Loucy (cell line): Measurements from ENCODE around the gene PTPRA.

Experiments used
- EZH2phosphoT487 ChIP-seq: fragments of 200-600 bp; IDR thresholded peaks from 2 replicates; pipeline ENCODE4 v1.6.1; 2018; ENCODE audit warnings: antibody characterized with exemption, mild to moderate bottlenecking, moderate library complexity, borderline replicate concordance
- TF ChIP-seq, protein P1 (sequence below): fragments of 200-600 bp; sonication (generic); conservative IDR thresholded peaks from 2 replicates; pipeline ENCODE4 v1.5.1; 2014; ENCODE audit warnings: mild to moderate bottlenecking, antibody characterized with exemption, low read length

DNA sequence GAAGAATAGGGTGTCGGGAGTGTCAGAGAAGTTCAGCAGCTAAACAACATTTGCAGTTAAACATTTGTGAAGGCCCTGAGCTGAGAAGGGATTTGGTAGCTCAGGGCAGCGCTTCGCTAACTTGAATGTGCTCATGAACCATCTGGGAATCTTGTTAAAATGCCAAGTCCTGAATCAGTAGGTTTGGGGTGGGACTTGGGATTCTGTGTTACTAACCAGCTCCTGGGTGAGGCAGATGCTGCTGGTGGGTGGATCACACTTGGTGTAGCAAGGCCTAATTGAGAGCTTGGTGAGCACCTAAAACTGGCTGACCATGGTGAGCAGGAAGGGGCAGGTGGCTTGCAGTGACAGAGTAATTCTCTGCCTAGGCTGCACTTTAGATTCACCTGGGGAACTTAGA is 5.9 kb downstream of the PTPRA start:
- TF ChIP-seq, protein P1, sequence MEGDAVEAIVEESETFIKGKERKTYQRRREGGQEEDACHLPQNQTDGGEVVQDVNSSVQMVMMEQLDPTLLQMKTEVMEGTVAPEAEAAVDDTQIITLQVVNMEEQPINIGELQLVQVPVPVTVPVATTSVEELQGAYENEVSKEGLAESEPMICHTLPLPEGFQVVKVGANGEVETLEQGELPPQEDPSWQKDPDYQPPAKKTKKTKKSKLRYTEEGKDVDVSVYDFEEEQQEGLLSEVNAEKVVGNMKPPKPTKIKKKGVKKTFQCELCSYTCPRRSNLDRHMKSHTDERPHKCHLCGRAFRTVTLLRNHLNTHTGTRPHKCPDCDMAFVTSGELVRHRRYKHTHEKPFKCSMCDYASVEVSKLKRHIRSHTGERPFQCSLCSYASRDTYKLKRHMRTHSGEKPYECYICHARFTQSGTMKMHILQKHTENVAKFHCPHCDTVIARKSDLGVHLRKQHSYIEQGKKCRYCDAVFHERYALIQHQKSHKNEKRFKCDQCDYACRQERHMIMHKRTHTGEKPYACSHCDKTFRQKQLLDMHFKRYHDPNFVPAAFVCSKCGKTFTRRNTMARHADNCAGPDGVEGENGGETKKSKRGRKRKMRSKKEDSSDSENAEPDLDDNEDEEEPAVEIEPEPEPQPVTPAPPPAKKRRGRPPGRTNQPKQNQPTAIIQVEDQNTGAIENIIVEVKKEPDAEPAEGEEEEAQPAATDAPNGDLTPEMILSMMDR = no peak
- no peak for TF ChIP-seq EZH2phosphoT487
